HG03159 (cell line): ENCODE results near the gene VIPR1.

Experiments
- ATAC-seq: cut with Tn5 transposase; IDR thresholded peaks from one replicate; pipeline ENCODE4 v1.9.1; 2021; ENCODE audit warnings: mild to moderate bottlenecking, moderate library complexity; ENCODE audit not compliant: unreplicated experiment

Gene VIPR1

DNA sequence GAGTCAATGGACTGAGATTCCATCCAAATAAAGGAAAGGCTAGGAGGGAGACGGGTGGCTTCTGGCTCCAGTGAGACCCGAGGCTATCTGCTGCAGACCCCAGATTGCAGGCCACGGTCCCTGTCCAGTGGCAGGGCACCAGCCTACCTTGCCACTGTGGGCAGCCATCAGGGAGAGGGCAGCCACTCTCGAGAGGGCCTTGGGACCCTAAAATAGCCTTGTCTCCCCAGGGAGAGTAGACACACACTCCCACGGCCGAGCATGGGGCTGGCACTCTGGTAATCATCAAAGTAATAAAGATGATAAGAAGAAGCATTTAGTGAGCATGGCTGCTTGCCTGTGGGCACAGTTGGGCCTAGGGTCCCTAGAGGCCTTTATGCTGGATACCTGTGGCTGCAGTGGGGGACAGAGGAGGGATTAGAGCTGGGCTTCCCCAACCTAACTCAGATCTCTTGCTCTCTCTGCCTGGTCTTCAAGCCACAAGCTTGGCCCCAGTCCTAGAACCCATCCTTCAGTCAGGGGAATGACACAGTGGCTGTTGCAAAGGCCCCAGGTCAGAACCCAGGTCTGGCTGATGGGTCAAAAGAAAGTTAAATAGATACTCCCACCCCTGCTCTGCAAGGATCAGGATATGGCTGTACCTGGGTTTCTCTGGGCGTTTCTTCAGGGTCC lies 9.2 kb upstream of the VIPR1 start:
- no peak for ATAC-seq

DNA sequence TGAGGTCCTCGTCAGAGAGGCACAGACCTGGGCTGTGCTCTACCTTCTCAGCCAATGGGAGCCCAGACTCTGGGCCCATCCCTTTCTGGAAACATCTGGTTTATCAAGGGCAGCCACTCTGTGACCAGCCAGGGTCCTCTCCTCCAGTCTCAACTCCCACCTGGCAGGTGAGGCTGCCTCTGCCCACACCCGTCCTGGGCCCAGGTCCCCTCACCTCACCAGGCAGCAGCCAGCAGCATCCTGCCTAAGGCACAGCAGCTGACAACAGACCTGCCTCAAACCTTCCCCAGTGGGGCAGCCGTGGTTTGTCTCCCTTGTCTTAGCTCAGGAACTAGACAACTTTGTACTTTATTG lies 8.7 kb upstream of the VIPR1 start:
- no peak for ATAC-seq

DNA sequence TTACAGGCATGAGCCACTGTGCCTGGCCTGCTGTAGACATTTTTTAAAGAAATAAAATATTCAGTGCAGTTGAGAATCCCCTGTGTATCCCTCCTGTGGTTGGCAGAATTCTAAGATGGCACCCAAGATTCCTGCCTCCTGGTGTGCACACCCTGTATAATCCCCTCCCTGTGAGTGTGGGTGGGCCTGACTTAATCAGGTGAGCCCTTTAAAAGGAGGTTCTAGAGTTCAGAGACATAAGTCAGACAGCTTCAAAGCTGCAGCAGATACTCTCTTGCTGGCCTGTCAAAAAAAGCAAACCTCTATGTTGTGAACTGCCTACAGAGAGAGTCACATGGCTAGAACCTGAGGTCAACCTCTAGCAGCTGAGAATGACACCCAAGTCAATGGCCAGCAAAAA lies 7.0 kb upstream of the VIPR1 start:
- ATAC-seq: no peak

DNA sequence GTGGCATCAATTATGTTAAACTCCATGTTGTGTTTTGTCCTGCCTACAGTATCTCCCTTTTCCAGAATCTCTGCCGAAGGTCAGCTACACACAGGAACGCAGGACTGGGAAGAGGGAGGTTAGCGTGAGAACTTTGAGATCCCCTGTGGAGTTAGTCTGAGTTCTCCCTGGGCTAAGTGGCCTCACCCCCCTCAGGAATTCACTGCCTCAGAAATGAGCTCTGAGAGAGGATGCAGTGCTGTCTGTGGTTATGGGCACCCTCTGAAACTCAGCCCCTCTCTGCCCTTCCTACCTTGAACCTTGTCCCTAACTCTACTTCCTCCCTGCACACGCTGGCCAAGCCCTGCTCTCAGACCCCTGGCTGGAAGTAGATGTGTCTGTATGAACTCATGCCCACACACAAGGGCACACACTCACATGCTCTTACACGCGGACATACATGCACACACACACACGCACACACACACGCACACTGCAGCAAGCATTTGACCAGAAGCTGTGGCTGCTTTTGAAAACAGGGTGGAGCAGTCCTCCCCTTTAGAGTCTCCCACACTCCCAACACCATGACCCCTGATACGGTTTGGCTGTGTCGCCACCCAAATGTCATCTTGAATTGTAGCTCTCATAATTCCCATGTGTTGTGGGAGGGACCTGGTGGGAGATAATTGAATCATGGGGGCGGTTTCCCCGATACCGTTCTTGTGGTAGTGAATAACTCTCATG lies 5.3 kb upstream of the VIPR1 start:
- no peak for ATAC-seq

DNA sequence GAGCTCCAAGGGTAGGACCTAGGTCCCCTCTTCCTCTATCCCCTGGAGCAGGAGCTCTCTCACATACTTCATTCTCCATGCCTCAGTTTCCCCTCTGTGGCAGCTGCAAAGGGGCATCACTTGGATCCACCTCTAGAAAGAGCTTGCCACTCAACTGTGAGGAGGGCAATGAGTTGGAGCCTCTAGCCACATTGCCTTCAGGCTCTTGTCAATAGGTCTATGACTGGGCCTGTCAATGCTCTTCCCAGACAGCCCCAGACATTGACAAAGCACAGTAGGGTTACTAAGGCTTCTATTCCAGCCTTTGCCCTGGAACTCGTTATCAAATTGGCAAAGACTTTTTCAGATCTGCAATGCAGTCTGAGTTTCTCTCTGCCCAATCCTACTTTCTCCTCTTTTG lies 4.4 kb upstream of the VIPR1 start:
- ATAC-seq: no peak

DNA sequence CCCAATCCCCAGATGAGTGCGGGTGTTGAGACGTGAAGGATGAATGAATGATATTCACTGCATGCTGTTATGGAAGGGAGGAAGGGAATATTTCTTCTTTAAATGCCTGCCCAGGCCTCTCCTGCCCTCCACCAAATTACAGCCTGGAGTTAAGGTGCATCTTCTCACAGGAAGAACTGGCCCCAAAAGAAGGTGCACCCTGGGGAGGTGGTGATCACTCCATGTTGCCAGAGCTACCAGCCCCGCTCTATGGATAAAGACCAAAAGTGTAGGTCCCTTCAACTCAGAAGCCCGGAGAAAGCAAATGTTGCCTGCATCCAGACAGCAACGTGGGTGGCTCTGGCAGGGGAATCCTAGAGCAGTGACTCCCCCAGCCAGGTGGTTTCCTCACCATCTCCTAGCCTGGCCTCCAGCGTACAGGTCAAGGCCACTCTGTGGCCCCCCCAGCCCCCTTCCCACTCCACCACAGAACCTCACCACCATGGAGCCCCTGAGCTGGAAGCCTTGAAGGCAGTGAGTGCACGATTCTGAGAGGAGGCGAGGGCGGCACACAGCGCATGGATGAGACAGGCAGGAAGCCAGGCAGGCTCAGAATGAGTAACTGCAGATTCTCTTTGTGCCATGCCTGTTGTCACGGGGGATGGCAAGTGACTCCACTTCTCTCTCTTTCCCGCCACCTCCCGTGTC lies 3.5 kb upstream of the VIPR1 start:
- ATAC-seq: no peak

DNA sequence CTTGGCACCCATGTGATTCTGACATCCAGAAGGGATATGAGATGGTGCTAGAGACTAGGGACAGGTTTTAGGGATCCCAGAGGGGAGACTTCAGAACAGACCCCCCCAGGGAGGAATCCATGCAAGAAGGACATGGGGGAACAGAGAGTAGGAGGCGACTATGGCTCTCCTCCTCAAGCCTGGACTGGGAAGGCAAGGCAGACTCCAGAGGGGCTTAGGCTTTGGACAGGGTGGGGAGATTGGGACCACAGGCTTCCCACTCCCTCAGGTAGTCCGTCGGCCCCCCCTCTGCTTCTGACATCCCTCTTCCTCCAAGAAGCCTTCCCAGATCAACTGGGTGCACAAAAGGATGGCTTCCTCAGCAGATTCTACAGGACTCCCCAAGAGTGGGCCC lies 3.0 kb upstream of the VIPR1 start:
- no peak for ATAC-seq

DNA sequence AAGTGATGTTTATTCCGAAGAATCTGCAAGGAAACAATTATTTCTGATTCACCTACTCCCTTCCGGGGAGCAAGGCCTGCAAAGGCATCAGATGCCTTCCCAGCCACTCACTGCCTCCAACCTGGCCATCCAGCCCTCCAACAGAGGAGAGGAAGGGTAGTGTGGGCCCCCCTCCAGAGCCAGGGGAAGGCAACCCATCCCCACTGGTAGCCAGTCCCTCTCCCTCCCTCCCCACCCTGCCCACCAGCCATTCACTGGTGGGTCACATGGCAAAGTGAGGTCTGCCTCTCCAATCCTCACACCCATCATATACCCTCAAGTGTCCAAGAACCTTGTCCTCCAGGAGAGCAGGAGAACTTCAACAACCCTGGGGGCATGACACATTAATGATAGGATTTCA lies 2.4 kb upstream of the VIPR1 start:
- ATAC-seq: no peak

DNA sequence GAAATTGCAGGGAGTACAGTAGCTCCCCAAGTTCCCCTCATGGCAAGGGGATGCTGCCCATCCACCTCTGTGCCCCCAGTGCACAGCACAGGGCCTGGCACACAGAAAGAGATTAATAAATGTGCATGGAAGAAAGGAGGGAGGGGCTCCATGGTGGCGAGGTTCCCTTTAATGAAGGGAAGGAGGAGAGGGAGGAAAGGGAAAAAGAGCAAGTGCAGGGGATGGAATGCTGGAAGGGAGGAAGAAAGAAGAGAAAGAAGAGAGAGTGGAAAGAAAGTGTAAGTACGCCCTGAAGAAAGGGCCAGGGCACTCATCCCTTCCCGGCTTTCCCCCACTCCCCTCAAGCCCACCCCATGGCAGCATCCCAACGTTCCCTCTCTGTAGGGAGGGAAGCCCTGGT lies 1.5 kb upstream of the VIPR1 start:
- no peak for ATAC-seq

DNA sequence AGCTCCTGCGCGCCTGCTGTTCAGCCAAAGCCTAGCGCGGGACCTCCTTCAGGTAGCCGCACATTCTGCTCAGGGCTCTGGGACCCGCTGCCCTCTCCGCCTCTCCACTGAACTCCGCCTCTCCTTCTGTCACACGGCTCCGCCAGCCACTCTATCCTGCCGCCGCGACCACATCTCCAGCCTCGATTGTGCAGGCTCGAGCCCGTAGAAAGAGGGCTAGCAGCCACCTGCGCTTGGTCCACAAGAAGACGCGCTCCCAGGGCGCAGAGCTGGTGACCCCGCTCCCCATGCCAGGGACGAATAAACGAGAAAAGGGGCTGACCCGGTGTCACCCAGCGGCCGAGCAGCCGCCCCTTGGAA lies 1.1 kb upstream of the VIPR1 start:
- ATAC-seq: no peak

DNA sequence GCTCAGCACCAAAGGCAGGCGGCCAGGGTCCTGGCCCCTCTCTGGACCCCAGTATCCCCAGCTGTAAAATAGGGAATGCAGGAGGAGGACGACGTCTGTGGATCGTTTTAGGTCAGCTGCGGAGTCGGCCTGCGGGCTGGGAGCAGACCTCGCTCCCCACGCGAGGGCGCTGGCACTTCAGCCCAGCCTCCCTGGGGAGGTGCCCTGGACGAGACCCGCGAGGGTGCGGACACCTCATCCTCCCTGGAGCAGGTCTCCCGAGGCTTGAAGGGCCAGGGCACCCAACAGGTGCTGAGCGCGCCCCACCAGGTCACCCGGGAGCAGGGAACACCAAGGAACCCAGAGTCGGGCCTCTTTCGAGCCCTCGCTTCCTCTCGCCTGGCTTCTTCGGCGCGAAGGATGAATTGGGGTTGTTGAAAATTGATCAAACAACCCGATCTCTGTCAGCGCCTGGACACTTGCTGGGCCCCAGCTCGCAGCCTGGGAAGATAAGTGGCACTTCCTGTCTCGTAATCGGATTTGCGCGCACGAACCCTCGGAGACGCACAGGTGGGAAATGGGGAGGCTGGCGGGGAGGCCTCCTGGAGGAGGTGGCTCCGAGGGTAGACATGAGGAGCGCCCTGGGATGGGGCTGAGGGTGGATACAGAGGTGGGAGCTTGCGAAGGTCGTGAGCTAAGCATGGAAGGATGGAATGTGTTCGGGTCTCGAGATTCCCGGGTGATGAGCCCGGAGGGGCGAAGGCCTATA lies 588 bp upstream of the VIPR1 start:
- ATAC-seq: no peak

DNA sequence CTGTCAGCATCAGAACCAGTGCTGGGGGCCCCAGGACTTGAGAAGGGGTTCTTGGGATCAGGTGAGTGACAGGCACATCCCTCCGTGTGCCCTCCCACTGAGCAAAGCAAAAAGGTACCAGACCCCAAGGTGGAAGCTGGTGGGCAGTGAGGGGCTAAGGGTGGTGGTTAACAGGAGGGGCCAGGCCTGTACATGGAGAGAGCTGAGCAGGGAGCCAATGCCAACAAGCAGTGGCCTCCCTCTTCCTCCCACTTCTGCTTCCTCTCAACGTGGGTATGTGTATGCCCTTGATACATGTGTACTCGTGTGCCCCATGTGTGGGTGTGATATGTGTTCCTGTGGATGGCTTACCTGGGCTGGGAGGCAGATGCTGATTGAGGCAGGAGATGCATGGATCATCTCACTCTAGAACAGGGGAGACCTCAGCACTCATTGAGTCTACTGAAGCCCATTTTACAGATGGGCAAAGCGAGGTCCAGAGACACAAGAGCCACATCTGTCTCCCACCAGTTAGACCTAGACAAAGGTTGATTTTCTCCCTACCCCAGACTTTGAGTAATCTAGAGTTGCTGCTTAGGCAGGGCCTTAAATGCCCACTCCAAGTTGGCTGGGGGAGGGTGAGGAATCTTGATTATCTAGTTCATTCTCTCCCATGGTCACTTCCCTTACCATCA lies 945 bp downstream of the VIPR1 start:
- ATAC-seq: no peak

DNA sequence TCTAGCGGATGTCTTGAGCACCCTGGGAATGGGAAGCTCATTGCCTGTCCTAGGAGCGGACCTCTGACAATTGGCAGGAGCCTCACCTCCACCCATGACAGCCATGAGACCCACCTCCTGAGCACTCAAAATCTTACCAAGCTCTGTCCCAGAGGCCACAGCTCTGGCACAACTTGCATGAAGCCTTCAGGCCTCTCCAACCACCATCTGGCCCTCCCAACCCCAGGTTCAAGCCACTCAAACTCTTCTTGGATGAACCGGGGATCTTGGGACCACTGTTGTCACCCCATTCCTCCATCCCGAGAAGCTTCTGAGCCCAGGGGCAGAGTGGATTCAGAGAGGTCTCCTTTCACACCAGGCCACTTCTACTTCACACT lies 1.5 kb downstream of the VIPR1 start:
- no peak for ATAC-seq

DNA sequence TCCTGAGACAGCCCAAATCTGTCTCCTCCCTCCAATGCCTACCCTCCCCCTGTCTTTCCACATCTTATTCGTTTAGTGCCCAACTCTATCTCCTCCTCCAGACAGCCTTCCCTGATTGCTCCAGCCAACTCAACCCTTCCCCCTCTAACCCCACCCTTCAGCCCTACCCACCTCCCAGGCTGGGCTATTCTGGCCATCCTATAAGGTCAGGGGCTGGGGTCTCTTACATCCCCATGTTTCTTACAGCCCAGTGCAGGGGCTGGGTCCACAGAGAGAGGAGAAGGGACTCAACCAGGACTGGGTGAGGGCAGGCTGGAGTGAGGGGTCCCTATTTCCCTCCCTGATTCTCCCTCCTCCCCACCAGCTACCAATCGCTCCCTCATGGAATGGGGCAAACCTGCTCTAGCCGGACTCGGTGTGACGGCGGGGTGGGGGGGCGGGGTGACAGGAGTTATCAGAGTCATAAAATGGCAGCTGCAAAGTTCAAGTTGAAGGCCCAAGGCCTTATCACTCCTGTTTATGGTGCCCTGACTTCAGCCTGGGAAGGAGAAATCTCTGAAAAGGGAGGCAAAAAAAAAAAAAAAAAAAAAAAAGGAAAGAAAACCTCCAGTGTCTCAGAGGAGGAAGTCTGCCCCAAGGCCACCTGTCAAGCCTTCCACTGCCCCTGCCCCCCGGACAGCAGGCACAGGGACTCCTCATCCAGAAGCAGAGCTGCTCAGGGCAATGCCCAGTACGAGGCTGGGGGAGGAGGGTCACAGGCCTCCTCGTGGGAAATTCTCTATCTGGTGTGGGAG lies 2.1 kb downstream of the VIPR1 start:
- ATAC-seq: no peak

DNA sequence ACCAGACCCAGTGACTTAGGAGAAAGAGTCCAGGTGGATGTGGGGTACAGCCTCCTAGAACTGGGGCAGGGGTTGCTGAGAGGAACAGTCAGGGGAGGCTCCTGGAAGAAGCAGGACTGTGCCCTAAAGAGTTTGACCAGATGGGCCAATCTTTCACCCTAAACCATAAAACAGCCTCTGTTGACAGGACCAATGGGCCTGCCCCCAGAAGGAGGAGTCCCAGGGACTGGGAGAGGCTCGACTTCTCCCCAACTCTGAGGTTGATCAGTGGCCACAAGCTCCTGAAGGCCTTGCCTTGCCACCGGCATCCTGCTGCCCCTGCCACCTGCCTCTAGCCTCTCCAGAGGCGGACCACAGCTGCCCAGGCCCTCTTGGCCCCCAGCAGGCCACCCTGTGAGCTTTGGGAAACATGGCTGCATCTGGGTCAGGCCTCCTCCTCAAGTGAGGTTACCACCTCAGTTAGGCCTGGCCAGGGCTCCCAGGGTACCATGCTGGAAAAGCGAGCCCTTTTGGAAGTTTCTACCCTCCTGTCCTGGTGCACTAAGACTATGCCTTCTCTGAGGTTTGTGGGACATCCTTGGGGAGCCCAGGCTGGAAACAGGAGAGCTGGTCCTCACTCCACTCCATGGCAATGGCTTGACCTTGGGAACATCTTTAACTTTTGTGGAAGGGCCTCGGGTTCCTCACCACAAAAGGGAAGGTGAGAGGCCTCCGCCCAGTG lies 2.8 kb downstream of the VIPR1 start:
- ATAC-seq: no peak

DNA sequence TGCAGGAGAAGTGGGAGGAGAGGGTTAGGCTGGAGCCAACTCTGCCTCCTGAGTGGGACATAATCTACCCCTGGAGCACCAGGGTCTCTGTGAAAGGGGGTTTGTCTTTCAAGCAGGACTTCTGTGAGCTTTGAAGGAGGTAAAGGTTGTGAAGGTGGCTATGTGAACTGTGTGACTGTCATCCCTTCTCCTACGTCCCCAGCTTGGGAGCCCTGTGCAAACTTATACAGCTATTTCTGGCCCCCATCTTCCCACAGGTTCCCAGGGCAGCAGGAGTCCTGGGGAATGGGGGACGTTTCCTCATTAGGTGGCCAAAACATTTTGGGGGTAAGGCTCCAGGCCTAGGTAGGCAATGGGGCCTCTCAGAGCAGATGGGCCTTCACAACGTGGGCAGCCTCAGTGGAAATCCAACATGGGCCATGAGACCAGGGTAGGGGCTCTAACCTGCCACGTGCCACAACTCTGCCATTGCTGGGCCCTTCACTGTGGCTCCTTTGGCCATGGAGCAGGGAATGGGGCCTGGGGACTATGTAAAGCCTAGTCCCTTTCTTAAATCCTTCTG lies 3.5 kb downstream of the VIPR1 start:
- ATAC-seq: no peak

DNA sequence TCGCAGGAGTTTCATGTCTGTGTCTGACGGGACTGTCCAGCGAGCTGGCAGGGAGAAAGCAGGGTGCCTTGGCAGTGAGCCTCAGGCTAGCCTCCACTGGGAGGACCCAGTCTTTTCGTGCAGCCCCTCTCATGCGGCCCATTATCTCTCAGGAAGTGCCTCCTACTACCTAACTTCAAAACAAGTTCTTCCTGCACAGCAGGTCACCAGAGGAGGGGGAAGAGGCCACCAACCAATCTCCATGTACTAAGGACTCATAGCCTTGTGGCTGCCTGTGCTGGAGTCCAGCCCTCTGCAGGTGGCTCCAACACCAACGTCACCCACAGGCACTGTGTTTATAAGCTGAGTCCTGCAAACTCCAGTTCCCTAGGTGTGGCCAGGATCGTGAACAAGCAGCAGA lies 4.8 kb downstream of the VIPR1 start:
- ATAC-seq: no peak

DNA sequence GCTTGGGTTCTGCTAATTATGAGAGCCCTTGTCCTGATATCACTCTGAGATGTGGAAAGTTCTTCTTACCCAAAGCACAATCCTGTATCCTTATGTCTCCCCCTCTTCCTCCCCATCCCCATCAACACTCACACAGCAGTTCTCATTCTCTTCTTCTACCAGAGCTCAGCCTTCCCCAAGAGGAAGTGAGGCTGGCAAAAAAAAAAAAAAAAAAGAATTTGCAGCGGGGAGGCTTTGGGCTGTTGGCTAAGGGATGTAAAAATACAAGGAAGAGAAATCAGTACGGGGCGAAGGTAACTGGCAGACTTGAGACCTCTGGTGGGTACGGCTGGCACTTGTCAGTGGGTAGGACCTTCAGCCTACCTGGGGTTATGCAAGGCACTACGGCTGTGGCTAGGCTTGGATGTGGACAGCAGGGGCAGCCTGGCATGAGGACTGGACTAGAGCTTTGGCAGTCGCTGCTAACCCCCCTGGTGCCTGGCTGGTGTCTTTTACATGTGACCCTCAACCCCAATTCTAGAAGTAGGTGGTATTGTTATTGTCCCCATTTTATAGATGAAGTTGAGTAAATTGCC lies 5.4 kb downstream of the VIPR1 start:
- ATAC-seq: no peak

DNA sequence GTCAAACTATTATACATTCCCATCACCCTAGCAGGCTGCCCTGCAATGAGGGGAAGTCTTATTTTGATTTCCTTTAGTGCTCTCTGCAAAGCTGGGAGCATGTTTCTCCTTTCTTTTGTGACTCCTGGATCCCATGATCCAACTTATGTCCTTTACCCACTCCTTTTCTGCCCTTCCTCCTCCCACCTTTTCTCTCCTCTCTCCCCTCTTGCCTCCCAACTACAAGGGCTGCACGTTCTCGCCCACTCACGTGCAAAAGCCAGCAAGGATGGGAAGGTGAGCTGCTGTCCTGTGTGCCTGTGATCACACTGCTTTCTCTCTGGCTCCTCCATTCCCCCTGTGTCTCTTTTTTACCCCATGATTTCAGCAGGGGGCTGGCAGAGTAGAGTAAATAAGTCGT lies 6.1 kb downstream of the VIPR1 start:
- no peak for ATAC-seq
